HPDE6-E6E7 (cell line): ENCODE data around the gene PPP1R12C.

Source experiments
- DNase-seq: peaks from one replicate; pipeline ENCODE4 v3.0.0; 2011; ENCODE audit warnings: missing footprints; ENCODE audit errors: extremely low spot score

Gene PPP1R12C

GRCh38 chr19:55046975-55047622 is 70.3 kb downstream of the PPP1R12C start:
- DNase-seq, result no peak

- DNase-seq, result no peak
Measured at GRCh38 chr19:55044771-55045716, 72.4 kb downstream of the PPP1R12C start.

- no peak for DNase-seq
Measured at GRCh38 chr19:55044286-55044685, 73.2 kb downstream of the PPP1R12C start.

GRCh38 chr19:55042688-55043087 is 74.7 kb downstream of the PPP1R12C start:
- DNase-seq, result no peak

- DNase-seq, result no peak
Measured at GRCh38 chr19:55042344-55042678, 75.1 kb downstream of the PPP1R12C start.

GRCh38 chr19:55041627-55042343 is 75.7 kb downstream of the PPP1R12C start:
- DNase-seq, result no peak

- no peak for DNase-seq
Measured at GRCh38 chr19:55041244-55041626, 76.2 kb downstream of the PPP1R12C start.
